Measurements from ENCODE around the gene GDF10. TPM values are rescaled to one million over a fixed set of nuclear protein-coding genes. Genes with fewer than 3 reads are reported as not detected.

The GDF10 gene
- total and polyA plus RNA-seq, 7 donors, result 0.03 to 0.58 (median 0.14) TPM; not detected in 2

DNA sequence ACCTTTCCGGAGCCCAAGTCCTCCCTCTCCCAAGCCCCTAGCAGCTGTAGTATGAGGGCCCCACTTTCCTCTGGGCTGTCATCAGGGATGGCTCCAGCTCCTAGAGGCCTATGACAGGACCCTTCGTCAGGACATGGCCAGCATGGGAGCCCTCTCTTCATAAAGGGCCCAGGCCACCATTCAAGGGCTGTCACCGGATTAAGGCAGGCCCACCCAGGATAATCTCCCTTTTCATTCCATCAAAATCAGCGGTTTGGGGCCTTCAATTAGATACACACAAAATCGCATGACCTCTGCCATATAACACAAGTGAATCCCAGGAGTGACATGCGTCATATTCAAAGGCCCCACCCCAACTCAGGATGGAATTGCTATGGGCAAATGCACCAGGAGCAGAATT lies 12.2 kb upstream of the GDF10 start:
- no peak for ATAC-seq
- H3K9me3 ChIP-seq, result no peaks in the 10 kb centered on the region
- H3K4me1 ChIP-seq, result no peaks in the 10 kb centered on the region
- TF ChIP-seq CTCF (IDR thresholded peaks at IDR 0.05), result no peak
- no peak for DNase-seq
- H3K27me3 ChIP-seq (ENCODE audit: insufficient read depth in 3 of 3, low read length in 2 of 3), result peaks cover 0 to 1% (median 0%) of the 10 kb centered on the region in 3 donors
- H3K4me3 ChIP-seq, result no peak overlapping the region
- intact Hi-C loops (cut with DNase I), result no loop called here
- no peak overlapping the region for H3K27ac ChIP-seq
- 81 to 82% (median 82%) methylated on average over 6 of the region's 6 CpGs for WGBS, 3 donors
- H3K36me3 ChIP-seq (ENCODE audit: insufficient read depth in 1 of 2, low read depth in 1 of 2), result no peaks in the 10 kb centered on the region

DNA sequence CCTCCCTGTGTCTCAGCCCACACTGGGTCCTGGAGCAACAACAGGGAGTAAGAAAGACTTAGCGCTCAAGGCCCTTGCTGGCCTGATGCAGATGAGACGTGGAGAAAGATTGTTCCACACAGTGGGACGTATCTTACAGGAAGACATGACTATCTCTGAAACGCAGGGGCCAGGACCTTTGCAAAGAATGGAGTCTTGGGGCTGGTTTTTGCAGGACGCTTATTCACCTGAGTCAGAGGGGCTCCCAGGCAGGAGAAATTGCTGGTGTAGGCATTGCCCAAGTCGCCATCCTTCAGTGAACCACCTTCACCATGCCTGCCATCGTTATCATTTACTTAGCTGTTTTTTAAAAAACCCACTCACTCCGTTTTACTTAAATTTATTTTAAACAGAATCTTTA lies 11.8 kb upstream of the GDF10 start:
- DNase-seq (no peak), ATAC-seq (no peak)
- Histone ChIP-seq H3K36me3 (ENCODE audit: insufficient read depth in 1 of 2, low read depth in 1 of 2) (no peaks in the 10 kb centered on the region), H3K4me1 (no peaks in the 10 kb centered on the region), H3K27ac (no peak overlapping the region), H3K9me3 (no peaks in the 10 kb centered on the region), H3K27me3 (ENCODE audit: insufficient read depth in 3 of 3, low read length in 2 of 3) (peaks cover 0 to under 1% (median 0%) of the 10 kb centered on the region in 3 donors), H3K4me3 (no peak overlapping the region)
- WGBS, 3 donors, result 88 to 90% (median 89%) methylated on average over 8 of the region's 8 CpGs
- intact Hi-C loops (cut with DNase I), result no loop called here
- no peak for TF ChIP-seq CTCF (IDR thresholded peaks at IDR 0.05)

- TF ChIP-seq CTCF (IDR thresholded peaks at IDR 0.05), result no peak
- H3K27ac ChIP-seq, result no peak overlapping the region
- ATAC-seq, result no peak
- intact Hi-C loops (cut with DNase I), result no loop called here
- DNase-seq, result no peak
- no peaks in the 10 kb centered on the region for H3K27me3 ChIP-seq (ENCODE audit: insufficient read depth in 3 of 3, low read length in 2 of 3)
- no peaks in the 10 kb centered on the region for H3K36me3 ChIP-seq (ENCODE audit: insufficient read depth in 1 of 2, low read depth in 1 of 2)
- H3K4me3 ChIP-seq, result no peak overlapping the region
- WGBS, 3 donors, result 68 to 87% (median 69%) methylated on average over 9 of the region's 9 CpGs
- no peaks in the 10 kb centered on the region for H3K4me1 ChIP-seq
- no peaks in the 10 kb centered on the region for H3K9me3 ChIP-seq
These were observed 11.0 kb upstream of the GDF10 start for GRCh38 chr10:47288916-47289495.

- no peak overlapping the region for H3K4me3 ChIP-seq
- H3K4me1 ChIP-seq, result no peaks in the 10 kb centered on the region
- peaks cover 0 to 2% (median 0%) of the 10 kb centered on the region in 3 donors for H3K27me3 ChIP-seq (ENCODE audit: insufficient read depth in 3 of 3, low read length in 2 of 3)
- H3K27ac ChIP-seq, result no peak overlapping the region
- intact Hi-C loops (cut with DNase I), result no loop called here
- ATAC-seq (no peak), DNase-seq (no peak)
- 89 to 91% (median 90%) methylated on average over 6 of the region's 6 CpGs for WGBS, 3 donors
- no peaks in the 10 kb centered on the region for H3K36me3 ChIP-seq (ENCODE audit: insufficient read depth in 1 of 2, low read depth in 1 of 2)
- no peaks in the 10 kb centered on the region for H3K9me3 ChIP-seq
- no peak for TF ChIP-seq CTCF (IDR thresholded peaks at IDR 0.05)
These were observed 10.1 kb upstream of the GDF10 start for GRCh38 chr10:47289921-47290320.

DNA sequence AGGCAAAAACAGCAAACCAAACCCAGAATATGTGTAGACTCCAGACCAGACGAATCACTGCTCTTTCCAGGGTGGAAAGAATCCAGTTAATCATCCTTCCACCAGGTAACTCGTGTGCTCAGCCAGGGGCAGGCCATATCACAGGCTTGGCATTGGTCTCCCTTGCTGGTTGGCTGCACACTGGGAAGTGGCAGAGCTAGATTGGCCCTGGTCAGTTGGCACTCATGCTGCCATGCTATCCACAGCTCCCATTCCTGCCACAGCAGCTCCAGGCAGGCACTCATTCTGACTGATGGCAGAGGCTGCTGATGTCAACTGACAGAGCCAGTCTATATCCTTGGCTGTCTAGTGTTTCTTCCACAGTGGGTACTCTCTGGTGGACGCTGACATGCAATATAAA lies 9.7 kb upstream of the GDF10 start:
- TF ChIP-seq CTCF (IDR thresholded peaks at IDR 0.05), result no peak
- Histone ChIP-seq H3K36me3 (ENCODE audit: insufficient read depth in 1 of 2, low read depth in 1 of 2) (no peaks in the 10 kb centered on the region), H3K4me3 (no peak overlapping the region), H3K9me3 (no peaks in the 10 kb centered on the region), H3K4me1 (no peaks in the 10 kb centered on the region), H3K27ac (no peak overlapping the region), H3K27me3 (ENCODE audit: insufficient read depth in 3 of 3, low read length in 2 of 3) (peaks cover 0 to 4% (median 0%) of the 10 kb centered on the region in 3 donors)
- intact Hi-C loops (cut with DNase I), result no loop called here
- ATAC-seq (no peak), DNase-seq (no peak)
- WGBS, 3 donors, result 65% methylated on average over 3 of the region's 3 CpGs
